HG02870 (cell line): ENCODE results near the gene APOA4.

Experiments used
- ATAC-seq: cut with Tn5 transposase; IDR thresholded peaks from one replicate; pipeline ENCODE4 v1.9.1; 2021; ENCODE audit warnings: mild to moderate bottlenecking, moderate library complexity; ENCODE audit not compliant: unreplicated experiment

APOA4 gene

DNA sequence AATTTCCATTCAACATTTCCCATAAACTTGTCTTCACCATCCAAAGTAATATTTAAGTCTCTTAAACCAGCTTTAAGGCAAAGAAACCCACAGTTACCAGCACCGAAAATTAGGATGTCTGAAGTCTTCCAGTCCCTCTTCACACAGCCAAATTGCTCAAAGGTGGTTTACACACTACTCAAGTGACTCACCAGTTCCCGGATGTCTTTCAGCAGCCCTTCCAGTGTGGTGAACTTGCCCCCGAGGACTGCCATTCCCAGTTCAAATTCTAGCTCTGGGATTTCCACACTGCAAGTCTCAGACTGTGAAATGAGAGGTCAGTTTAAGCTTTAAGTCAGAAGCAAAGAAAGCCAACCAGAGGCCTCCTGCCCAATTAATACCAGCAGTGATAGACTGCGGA lies 40.4 kb downstream of the APOA4 start:
- peak; percentile 52 for ATAC-seq

- no peak for ATAC-seq
Measured at GRCh38 chr11:116778556-116778955, 44.5 kb downstream of the APOA4 start.

DNA sequence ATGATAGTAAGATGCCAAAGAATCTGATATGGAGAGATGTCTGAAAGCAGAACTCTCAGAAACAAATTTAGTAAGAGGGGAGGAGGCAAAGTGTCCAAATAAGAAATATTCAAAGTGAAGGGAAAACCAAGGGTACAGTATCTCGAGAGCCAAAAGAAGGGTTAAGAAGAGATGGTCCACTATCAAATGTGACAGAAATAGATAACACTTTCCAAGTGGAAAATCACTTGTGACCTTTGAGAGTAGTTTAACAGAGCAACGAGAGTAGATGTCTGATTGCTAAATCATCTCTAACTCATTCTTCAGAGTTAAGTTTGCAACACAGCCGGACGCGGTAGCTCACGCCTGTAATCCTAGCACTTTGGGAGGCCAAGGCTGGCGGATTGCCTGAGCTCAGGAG lies 46.0 kb downstream of the APOA4 start:
- no peak for ATAC-seq

DNA sequence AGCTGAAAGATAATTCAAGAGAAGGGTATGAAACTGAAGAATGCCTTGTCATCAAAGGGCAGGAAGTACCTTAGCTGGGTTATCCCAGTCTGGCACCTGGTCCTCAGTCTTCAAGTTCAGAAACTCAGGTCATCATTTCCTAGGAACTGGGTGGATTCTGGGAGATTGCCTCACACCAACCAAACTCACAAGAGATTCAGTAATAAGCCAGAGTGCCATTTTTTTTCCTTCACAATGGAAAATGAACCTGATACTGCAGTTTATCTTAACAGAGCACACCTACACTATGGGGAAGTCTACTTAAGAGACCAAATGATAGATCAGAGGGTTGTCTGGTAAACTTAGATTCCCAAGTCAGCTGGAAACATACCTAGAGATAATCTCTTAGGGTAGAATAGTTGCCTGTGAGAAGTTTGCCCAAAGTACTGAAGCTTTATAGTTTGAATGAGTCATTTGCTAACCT lies 46.6 kb downstream of the APOA4 start:
- ATAC-seq, result no peak

GRCh38 chr11:116775975-116776374 lies 47.1 kb downstream of the APOA4 start:
- no peak for ATAC-seq

- ATAC-seq, result no peak
Measured at GRCh38 chr11:116774661-116775060, 48.4 kb downstream of the APOA4 start.

GRCh38 chr11:116773203-116774097 lies 49.7 kb downstream of the APOA4 start:
- peak; percentile 27 for ATAC-seq

DNA sequence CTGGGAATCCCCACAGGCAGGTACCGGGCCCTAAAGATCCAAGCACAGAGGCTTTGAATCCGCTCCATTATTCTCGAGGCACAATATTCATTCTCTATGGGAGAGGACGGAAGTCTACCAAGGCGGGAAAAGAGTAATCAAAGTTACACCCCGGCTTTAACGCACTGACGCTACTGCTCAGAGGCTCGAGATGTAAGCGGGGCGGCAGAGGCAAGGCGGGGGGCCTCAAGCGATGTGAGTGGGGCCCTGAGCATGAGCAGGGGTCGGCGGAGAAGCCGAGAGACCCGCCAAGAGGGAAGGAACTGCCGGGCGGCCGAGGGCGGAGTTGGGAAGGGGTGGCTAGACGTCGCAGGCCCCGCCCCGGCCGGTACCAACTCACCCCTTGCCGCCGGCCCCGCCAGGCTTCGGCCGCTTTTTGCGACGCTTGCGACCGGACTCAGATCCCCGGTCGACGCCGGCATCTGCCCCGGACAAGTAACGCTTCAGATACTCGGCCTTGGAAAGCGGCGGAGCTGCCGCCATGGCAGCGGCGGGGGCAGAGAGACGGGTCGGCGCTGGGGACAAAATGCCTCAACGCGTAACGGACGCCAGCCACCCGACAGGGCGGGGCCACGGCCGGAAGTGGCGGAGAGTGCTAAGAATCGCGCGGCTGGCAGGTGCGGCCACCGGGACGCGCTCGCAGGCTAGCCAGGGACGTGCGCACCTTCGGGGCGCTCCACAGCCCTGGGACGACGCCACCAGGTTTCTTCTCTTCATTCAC lies 50.5 kb downstream of the APOA4 start, which contains the start of gene BUD13:
Gene BUD13, minus strand, starts transcription at position 545 of the 760 bp plus-strand sequence. Its CDS starts 23 bp downstream, at position 522.
- peak; percentile 73 for ATAC-seq

- no peak for ATAC-seq
Measured at GRCh38 chr11:116771935-116772334, 51.2 kb downstream of the APOA4 start.
